LNCAP (cell line): ENCODE data around the gene CYSRT1.

Experiments used
- TF ChIP-seq, protein P1 (sequence below): fragments of 450-650 bp; IDR thresholded peaks from 2 replicates; pipeline ENCODE4 v1.5.1; 2017; ENCODE audit warnings: mild to moderate bottlenecking

Gene CYSRT1

DNA sequence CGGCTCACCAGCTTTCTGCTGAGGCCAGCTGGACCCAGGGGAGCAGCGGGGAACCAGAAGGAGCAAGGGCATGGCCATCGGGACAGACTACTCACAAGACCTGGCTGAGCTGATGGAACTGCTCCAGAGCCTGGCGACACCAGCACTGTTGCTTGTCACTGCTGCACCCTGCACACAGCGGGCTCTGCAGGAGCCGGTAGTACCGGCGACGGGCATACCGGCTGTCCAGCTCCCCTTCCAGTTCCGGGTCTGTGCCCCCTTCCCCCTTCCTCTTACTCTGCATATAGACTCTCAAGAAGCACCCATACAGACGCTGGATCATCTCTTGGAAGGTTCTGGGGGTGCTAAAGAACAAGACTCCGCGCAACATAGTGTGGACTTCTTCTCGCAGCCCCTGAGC, 37.6 kb upstream of the CYSRT1 start:
- TF ChIP-seq, protein P1, sequence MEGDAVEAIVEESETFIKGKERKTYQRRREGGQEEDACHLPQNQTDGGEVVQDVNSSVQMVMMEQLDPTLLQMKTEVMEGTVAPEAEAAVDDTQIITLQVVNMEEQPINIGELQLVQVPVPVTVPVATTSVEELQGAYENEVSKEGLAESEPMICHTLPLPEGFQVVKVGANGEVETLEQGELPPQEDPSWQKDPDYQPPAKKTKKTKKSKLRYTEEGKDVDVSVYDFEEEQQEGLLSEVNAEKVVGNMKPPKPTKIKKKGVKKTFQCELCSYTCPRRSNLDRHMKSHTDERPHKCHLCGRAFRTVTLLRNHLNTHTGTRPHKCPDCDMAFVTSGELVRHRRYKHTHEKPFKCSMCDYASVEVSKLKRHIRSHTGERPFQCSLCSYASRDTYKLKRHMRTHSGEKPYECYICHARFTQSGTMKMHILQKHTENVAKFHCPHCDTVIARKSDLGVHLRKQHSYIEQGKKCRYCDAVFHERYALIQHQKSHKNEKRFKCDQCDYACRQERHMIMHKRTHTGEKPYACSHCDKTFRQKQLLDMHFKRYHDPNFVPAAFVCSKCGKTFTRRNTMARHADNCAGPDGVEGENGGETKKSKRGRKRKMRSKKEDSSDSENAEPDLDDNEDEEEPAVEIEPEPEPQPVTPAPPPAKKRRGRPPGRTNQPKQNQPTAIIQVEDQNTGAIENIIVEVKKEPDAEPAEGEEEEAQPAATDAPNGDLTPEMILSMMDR = no peak

DNA sequence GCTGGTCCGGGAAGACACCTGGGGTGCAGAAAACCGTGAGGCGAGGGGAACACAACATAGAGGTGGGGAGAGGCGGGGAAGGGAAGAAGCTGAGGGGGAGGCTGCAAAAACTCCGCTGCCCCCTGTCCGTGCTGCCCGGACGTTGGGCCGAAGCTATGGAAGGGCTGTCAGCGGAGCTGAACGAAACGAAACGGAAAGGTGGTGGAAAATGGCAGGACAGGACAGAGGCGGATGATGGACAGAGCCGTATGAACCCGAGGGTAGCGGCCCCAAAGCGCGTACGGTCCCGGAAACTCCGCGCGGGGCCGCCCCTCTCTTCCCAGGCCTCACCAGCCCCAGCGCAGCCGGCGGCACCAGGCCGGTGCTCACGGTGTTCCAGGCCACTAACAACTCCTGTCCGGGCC, 36.9 kb upstream of the CYSRT1 start:
- TF ChIP-seq, protein P1 = no peak

DNA sequence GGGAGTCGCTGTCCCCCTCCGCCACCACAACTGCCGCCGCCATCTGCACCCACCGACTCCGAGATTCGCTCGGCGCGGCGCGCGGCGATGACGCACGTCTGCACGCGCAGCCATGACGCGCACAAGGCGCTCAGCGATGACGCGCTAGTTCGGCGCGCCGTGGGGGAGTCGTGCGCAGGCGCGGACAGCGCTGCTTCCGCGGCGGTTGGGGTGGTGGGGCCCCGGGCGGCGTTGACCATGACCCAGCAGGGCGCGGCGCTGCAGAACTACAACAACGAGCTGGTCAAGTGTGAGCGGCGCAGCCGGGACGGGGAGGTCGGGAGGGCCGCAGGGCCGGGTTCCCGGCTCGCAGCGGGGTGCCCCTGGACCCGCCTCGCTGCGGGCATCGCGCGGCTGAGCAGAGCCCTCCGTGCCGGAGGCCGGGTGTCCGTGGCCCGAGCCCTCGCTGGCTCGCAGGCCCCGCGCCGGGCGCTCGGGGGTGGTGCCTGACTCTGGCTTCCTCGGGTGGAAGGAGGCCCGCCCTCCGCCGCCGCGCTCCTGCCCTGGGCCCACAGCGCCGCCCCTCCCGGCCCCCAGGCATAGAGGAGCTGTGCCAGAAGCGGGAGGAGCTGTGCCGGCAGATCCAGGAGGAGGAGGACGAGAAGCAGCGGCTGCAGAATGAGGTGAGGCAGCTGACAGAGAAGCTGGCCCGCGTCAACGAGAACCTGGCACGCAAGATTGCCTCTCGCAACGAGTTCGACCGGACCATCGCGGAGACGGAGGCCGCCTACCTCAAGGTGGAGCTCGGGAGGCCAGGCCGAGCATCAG, 36.3 kb upstream of the CYSRT1 start, which contains the start of the genes ANAPC2 and SSNA1:
TSS of gene ANAPC2 (minus strand) at position 71 of the 807 bp plus-strand sequence. CDS start at position 43, 28 bp downstream.
TSS of gene SSNA1 (plus strand) at position 187 of the 807 bp plus-strand sequence. CDS start at position 238, 51 bp downstream.
- TF ChIP-seq, protein P1 = peak; percentile 43; the same call in 1 of the 2 replicates

DNA sequence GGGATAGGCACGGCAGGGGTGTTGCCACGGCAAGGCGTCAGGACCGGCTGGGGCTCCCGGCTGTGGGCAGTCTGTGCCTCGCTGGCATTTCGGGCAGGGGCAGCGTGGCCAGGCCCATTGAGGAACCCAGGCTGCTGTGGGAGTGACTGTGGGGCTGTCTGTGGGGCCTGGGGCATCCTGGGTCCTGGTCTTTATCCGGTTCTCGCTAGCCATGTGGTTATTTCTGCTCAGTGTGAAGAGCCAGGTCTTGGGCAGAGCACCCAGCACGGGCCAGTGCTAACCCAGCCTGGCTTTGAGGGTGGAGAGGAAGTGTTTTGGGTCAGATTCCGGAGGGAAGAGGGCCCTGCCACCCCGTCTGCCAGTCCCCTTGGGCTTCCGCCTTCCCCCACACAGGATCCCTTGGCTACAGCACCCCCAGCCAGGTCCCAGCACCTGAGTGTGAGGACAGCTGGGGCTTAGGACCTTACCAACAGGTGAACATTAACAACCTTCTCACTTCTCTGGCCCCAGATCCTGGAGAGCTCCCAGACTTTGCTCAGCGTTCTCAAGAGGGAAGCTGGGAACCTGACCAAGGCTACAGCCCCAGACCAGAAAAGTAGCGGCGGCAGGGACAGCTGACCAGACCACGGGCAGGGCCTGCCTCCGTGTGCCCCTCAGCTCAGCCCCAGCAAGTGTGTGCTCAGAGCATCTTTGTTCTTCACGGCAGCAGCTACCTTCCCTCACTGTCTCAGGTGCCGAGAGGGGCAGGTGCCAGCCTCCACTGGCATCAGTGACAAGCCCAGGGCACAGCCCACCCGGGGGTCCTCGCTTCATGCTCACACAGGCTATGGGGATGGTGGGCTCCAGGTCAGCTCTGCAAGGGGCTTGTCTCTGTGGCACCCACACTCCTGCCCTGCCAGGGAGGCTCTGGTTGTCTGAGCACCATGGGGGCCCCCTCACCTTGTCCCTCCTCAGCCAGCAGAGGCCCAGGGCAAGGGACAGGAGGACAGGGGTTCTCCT, 35.4 kb upstream of the CYSRT1 start:
- TF ChIP-seq, protein P1 = no peak

DNA sequence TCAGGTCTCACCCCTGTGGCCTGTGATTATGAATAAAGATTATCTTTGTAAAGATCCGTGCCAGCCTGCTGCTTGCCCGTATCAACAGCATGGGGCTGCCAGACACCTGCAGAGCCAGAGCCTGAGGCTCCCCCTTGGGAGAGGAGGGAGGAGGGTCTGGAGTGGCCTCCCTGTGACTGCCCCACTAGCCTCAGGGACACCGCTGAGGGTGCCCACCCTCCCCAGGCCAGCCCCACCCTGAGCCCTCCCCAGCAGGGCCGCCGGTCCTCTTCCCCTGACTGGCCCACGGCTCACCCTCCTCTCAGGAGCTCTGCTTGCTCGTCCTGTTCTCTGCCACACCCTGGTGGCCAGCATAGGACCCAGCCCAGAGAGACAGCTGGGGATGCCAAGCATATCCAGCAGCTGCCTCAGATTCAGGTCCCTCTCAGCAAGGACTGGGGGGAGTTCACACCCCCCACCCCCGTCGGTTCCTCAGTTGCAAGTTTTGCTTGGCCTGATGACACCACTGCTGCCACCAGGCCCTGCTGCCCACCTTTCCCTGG, 34.6 kb upstream of the CYSRT1 start:
- TF ChIP-seq, protein P1 = peak; percentile 38; the same call in 1 of the 2 replicates

DNA sequence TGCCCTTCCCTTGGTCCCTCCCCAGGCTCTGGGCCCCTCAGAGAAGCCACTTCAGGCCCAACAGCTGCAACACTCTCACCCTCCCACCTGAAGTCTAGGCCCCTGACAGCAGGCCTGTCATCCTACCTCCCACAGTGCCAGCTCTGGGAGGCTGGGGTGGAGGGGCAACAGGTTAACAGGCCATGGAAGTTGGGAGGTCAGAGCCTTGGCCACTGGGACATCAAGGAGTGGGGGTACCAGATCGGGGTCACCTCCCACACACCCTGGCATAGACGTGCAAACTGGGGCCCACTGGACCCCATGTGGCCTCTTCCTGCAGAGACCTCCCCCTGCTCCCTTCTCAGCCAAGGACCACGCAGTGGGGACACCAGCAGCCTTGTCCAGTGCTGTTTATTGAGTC, 33.7 kb upstream of the CYSRT1 start:
- TF ChIP-seq, protein P1 = no peak
